Measurements from ENCODE around the gene EVI5L.

GRCh38 chr19:7801020-7801570 is 28.9 kb upstream of the EVI5L start:
- TF ChIP-seq, protein P1, sequence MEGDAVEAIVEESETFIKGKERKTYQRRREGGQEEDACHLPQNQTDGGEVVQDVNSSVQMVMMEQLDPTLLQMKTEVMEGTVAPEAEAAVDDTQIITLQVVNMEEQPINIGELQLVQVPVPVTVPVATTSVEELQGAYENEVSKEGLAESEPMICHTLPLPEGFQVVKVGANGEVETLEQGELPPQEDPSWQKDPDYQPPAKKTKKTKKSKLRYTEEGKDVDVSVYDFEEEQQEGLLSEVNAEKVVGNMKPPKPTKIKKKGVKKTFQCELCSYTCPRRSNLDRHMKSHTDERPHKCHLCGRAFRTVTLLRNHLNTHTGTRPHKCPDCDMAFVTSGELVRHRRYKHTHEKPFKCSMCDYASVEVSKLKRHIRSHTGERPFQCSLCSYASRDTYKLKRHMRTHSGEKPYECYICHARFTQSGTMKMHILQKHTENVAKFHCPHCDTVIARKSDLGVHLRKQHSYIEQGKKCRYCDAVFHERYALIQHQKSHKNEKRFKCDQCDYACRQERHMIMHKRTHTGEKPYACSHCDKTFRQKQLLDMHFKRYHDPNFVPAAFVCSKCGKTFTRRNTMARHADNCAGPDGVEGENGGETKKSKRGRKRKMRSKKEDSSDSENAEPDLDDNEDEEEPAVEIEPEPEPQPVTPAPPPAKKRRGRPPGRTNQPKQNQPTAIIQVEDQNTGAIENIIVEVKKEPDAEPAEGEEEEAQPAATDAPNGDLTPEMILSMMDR (IDR thresholded peaks at IDR 0.05): no peak
- no peak for TF ChIP-seq POLR2AphosphoS5 (IDR thresholded peaks at IDR 0.05; ENCODE audit: low read depth, low read length)

Measured in Panc1 (cell line).